Endothelial cell of umbilical vein (primary cell): ENCODE measurements around the gene TBX4.

Experiments
- EZH2 ChIP-seq: IDR thresholded peaks from 2 replicates; pipeline ENCODE4 v1.6.1; 2012; ENCODE audit warnings: borderline replicate concordance, low read depth, mild to moderate bottlenecking, moderate library complexity, low read length, inconsistent platforms; ENCODE audit not compliant: severe bottlenecking
- MAX ChIP-seq: IDR thresholded peaks from 2 replicates; pipeline ENCODE4 v1.6.1; 2011; ENCODE audit not compliant: insufficient read depth, insufficient read length
- POLR2AphosphoS5 ChIP-seq: IDR thresholded peaks from 2 replicates; pipeline ENCODE4 v1.6.1; 2012; ENCODE audit warnings: low read depth, mild to moderate bottlenecking, control low read depth, low read length, moderate library complexity; ENCODE audit not compliant: insufficient read depth
- TF ChIP-seq, protein P1 (sequence below), 2 donors: IDR thresholded peaks; 1 replicate in 1 of 2; 2 replicates in 1 of 2; pipeline ENCODE4 v1.5.1; 2011; ENCODE audit warnings: low read length in 2 of 2, mild to moderate bottlenecking in 2 of 2, moderate library complexity in 2 of 2, control low read depth in 1 of 2, inconsistent platforms in 1 of 2, low read depth in 1 of 2; ENCODE audit not compliant: insufficient read depth in 1 of 2; ENCODE audit errors: extremely low read depth in 1 of 2

DNA sequence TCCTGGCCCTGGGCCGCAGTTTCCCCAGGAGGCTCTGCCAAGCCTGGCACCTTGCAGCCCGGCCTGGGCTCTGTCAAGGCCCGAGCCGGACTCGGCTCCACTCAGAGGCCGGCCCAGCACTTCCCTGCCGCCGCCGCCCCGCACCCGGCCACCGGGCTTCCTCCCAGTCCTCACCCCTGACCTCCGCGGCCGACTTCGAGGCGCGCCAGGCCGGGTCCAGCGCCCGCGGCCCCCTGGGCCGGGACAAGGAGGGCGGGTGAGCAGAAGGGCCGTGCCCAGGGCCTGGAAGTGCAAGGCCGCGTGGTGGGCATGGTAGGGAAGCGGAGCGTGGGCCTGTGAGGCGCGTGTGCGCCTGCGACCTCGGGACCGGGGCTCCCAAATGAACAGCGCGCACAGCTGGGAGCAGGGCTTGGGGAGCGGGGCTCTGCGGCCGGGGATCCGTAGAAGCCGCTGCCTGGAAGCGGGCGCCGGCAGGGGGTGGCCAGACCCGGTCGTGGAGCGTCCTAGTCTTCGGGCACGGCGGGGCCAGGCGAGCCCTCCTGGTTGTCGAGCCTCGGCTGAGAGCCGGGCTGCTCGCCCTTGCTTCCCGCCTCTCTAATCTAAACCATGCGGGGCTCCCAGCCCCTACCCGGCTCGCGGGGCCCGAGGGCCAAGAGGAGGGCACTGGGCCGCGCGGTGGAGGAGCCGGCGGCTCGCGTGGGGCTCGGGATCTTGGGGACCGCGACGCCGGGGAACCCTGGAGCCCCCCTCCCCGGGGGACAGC lies 503 bp upstream of the TBX4 start:
- no peak for TF ChIP-seq POLR2AphosphoS5
- TF ChIP-seq, protein P1, sequence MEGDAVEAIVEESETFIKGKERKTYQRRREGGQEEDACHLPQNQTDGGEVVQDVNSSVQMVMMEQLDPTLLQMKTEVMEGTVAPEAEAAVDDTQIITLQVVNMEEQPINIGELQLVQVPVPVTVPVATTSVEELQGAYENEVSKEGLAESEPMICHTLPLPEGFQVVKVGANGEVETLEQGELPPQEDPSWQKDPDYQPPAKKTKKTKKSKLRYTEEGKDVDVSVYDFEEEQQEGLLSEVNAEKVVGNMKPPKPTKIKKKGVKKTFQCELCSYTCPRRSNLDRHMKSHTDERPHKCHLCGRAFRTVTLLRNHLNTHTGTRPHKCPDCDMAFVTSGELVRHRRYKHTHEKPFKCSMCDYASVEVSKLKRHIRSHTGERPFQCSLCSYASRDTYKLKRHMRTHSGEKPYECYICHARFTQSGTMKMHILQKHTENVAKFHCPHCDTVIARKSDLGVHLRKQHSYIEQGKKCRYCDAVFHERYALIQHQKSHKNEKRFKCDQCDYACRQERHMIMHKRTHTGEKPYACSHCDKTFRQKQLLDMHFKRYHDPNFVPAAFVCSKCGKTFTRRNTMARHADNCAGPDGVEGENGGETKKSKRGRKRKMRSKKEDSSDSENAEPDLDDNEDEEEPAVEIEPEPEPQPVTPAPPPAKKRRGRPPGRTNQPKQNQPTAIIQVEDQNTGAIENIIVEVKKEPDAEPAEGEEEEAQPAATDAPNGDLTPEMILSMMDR (IDR thresholded peaks at IDR 0.05; ENCODE audit: extremely low read depth in 1 of 2, insufficient read depth in 1 of 2, low read depth in 1 of 2, low read length in 2 of 2): no peak
- no peak for TF ChIP-seq MAX
- TF ChIP-seq EZH2: peak; percentile 48
